A204.1 (cell line): ENCODE data around the gene INTS2.
"Not testable (repeated sequence)": the region's sequence is repeated elsewhere in the genome, so short reads cannot be mapped to it uniquely, and the experiment has no call there.

Source experiments
- FAIRE-seq: peaks from 2 replicates; lab custom pipeline; 2012; peaks lifted over from hg19 to GRCh38; lab: Jason Lieb, UNC

INTS2 gene

GRCh38 chr17:61822326-61823285, 105.2 kb downstream of the INTS2 start:
- no peak for FAIRE-seq

- FAIRE-seq = no peak
These were observed 106.1 kb downstream of the INTS2 start for GRCh38 chr17:61821655-61822054.

GRCh38 chr17:61819265-61819664, 108.5 kb downstream of the INTS2 start:
- FAIRE-seq = not testable (repeated sequence)

DNA sequence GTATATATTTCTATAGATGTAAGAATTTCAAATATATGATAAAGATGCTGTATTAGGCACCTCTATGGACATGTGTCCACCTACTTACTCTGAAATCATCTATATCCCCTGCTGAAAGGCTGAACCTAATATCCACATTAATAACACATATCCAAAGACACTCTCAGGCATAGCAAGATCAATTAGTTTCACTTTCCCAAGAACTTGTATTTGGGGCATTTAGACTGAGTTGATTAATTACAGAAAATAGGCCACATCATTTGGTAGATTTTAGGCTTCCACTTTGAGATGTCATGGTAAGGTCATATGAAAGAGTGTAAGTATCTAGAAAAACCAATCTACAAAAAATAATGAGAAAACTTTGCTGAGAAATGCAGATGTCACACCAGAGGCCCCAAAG, 109.6 kb downstream of the INTS2 start:
- no peak for FAIRE-seq

- FAIRE-seq = no peak
These were observed 110.3 kb downstream of the INTS2 start for GRCh38 chr17:61817452-61817851.

- FAIRE-seq = no peak
These were observed 111.2 kb downstream of the INTS2 start for GRCh38 chr17:61816538-61816937.

GRCh38 chr17:61815863-61816503, 111.8 kb downstream of the INTS2 start:
- FAIRE-seq = no peak
